GM19438 (cell line): Measurements from ENCODE around the gene LIPT2.

Experiments
- ATAC-seq: cut with Tn5 transposase; IDR thresholded peaks from one replicate; pipeline ENCODE4 v1.9.1; 2021; ENCODE audit warnings: low read depth; ENCODE audit not compliant: unreplicated experiment

LIPT2 gene

DNA sequence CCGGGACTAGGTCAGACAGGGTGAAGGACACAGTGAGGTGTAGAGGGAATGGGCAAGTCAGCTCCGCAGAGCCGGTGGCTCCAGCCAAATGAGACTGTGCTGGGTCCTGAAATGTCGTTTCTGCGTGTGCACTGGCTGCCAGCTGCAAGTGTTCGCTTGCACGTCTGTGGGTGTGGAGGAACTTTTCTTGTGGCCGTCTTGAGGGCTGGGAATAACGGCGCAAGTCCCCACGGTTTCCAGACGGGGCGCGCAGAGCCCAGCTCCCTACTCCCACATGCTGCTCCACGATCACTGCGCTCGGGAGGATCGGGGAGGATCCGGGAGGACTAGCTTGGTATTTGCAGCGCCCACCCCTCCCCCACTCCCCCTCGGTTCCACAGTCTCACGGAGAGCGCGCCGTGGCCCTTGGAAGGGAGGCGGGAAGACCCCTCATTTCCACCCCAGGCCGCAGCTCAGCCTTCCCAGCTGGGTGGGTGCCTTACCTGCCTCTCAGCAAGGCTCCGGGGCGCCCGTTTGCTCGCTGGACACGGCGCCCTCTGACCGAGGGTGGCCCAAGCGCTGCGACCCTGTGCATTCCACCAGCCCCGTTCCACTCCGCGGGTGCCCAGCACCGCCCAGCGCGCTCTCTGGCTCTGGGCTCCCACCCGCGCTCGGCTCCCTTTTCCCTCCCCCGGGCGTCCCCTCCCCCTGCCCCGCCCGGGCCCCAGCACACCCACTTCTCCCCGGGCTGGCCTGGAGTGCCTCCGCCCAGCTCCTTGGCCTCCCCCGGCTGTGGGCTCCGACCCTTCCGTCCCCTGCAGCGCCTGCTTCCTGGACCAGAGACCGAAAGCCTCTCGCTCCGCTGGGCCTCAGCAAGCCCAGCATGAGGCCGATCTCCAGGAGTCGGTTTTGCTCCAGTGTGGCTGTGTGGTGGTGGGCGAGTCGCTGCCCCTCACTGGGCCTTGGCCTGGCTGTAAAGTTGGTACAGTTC lies 26.3 kb downstream of the LIPT2 start, which contains the start of gene KCNE3:
TSS of gene KCNE3 (minus strand) at position 634 of the 970 bp plus-strand sequence. CDS start 9,986 bp downstream, outside the sequence.
- ATAC-seq, result no peak

DNA sequence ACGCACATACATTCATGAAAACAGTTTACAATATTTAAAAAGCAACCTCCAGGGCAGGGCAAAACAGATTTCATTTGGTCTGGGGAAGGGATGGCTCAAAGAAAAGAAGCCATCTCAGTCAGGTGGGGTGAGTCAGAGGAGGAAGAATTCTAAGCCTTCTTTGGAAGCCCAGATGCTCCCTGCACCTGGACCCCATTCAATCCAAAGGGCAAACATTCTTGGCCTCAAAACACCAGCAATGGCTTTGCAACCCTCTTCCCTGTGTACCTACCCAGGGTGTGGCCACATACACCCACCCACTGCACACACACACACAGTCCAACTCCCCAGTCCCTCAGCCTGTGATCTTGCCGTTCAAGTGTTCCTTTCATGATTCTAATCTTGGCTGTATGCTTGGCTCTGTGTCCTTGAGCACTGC lies 28.2 kb downstream of the LIPT2 start:
- ATAC-seq, result no peak

DNA sequence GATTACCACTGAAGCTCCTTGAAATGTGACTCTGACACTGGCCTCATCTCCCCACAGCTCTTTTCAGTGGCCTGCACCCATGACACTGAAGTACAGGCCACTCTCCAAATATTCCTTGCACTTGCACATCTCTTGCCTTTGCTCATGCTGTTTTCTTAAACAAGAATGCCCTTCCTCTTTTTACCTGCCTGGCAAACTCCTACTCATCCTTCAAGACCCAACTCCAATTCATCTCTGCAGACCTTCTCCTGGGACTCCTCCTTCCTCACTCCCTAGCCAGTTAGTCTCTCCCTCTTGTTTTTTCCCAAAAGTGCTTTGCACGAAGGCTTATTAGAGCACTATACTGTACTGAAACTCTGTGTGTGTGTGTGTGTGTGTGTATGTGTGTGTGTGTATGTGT lies 28.8 kb downstream of the LIPT2 start:
- no peak for ATAC-seq

DNA sequence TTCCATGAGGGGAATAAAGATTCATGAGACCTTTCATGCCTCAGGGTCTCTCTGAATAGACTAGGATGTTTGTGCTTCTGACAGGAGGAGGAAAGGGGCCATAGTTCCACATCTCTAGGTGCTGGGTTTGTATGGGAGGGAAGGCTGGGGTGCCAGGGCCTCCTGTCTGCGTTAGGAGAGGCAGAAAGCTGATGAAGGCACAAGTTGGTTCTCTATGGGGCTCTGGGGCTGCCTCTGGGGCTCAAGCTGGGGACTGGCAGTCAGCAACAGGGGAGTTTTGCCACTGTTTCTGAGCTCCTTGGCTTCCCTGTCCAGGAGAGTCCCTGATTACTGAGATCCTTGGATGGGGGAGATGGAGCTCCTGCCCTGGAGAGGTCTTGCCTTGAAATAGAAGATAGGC lies 30.3 kb downstream of the LIPT2 start:
- no peak for ATAC-seq

DNA sequence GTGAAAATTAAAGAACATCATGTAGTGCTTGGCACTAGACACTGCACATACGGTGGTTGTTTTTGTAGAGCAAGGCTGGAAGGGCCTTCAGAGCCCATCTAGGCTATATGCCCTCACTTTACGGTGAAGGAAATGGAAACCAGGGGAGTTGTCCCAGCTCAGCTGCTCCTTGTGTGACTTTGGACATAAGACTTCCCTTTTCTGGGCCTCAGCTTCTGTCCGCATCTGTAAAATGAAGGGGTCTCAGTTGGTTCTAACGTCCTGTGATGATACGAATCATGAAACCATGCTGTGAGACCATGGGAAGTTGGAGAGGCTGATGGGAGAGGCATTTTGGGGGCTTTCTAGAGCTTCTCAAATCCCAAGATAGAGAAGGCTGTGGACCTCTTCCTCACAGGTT lies 30.9 kb downstream of the LIPT2 start:
- no peak for ATAC-seq

DNA sequence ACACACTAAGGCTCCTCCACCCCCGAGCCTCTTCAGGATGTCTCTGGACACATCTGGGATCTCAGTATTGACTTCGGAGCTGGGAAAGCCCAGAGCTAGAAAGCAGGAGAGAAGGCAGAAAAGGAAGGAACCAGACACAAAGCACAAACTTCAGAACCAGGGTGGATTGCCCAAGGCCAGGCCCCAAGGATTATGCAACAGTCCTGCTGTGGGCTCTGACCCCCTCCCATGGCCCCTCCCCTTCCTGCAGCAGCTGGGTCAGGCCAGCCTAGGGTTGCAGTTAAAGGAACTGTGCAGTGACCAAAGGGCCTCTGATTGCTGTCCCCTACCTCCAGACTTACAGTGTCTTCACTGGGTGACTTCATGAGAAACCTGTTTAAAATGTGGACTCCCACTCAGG lies 31.5 kb downstream of the LIPT2 start:
- no peak for ATAC-seq

DNA sequence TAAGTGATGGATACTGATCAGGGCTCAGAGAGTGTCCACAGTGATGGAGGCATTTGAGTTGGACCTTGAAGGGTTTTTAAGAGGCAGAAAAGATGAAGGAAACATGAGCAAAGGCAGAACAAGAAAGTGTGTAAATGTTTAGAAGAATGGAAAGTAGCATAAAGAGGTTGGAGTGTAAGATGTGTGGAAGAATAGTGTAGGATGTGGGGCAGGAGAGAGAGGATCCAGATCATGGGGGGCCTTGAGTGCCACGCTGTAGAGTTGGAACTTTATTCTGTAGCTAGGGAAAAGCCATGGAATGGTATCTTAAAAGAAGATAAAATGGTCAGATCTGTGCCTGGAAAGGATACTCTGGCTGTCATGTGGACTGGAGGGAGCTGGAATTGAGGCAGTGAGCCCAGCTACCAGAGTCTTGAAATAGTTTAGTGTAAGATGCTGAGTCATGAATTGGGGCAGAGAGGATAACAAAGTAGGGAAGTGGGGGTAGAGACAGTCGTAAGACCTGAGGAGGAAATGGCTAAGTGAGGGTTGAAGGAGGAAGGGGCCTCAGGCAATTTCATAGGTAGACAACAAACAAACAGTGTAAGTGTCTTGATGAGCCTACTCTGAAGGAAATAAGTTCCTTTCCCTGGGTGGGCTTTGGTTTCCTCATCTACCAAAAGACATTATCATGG lies 32.9 kb downstream of the LIPT2 start:
- ATAC-seq, result no peak

DNA sequence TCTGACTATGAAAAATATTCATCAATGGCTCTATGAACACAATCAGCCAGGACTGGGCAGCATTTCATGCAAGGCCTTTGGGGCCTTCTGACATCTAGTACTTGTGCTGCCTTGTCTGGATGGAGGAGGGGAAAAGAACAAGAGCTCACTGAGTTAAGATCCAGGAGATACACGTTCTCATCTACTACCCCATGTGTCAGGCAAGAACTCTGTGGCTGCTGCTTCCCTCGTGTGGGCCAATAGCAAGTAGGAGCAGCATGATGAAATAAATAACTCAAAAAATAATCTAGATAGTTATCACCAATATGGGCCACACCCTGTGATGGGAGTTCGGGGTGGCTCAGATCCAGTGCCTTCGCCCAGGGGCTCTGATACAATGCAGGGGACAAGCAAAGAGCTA lies 33.5 kb downstream of the LIPT2 start:
- ATAC-seq, result no peak

DNA sequence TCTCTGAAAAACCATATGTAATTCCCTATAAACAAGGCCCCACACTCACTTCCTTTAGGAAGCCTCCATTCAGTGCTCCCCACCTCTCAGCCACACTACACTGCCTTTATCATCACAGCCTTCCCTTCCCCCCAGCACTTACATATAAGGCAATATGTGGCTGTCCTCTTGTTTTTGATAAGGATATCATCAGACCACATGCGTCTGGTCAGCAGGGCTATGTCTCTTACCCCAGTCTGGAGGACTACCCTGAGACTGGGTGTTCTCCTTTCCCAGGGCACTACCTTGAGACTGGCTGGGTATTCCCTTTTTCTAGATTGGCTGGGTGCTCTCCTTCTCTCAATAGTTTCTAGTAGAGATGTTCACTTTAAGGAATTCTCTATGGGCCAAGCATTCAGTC lies 33.9 kb downstream of the LIPT2 start:
- no peak for ATAC-seq

DNA sequence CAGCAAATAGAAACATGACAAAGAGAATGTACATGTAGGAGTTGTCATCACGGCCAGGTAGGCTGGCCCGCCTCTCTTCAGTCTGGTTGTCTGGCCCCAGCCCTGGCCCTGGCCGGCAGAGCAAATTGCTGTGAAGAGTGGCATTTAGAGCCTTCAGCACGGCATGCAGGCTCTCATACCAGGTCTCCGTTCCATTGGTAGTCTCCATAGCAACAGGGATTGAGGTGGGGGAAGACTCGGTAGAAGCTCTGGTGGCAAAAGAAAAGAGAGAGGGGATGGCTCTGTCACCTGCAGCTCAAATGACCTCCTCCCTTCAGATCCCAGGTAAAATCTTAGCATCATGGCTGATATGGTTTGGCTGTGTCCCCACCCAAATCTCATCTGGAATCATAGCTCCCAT lies 36.2 kb downstream of the LIPT2 start:
- ATAC-seq, result no peak

DNA sequence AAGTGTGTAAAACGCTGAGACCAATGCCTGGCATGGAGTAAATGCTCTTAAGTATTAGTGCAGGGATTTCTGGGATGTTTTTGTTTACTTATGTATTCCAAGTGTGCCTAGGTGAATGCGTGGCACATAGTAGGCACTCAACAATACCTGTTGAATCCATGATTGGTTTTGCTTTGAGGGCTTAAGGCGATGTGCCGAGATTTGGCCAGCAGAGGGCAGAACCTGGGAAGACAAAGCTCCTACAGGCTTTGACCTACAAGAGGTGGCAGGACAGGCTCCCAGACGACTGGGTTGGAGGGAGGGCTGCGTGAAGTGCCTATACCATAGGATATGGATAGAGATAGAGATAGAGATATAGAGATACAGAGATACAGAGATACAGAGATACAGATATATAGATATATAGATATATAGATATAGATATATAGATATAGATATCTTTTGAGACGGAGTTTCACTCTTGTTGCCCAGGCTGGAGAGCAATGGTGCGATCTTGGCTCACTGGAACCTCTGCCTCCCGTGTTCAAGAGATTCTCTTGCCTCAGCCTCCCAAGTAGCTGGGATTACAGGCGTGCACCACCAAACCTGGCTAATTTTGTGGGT lies 40.0 kb downstream of the LIPT2 start:
- no peak for ATAC-seq

DNA sequence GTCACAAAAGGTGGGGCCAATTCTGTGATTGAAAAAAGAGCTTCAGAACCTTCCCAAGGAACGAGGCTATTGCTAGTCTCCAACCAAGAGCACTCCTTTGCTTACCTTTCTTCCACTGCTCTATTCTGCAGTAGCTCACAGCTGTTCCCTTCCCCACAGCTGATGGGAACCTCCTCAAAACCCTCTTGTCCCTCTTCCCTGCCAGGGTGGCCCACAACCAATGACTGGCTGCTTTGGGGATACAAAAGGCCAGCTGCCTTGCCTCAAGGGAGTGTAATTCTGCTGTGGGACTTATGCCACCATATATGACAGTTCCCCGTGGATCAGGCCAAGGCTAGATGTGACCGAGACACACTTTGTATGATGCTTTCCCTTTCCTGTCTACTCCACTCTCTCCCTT lies 41.2 kb downstream of the LIPT2 start:
- ATAC-seq, result no peak

DNA sequence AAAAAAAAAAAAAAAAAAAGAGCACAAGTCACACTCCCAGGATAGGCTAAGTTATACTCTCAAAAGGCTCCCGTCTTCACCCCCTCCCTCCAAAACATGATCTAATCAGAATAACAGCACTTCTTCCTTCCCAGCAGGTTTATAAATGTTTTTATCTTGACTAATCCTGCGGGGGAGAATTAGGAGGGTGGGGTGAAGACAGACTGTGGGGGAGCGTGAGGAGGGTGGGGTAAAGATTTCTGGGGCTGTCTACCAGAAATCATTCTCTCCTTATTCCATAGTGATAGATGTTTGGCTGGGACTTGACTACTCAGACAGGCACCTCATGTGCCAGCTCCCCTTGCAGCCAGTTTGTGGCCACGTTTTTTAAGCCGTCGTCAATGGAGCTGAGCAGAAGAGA lies 43.2 kb downstream of the LIPT2 start:
- ATAC-seq, result no peak

DNA sequence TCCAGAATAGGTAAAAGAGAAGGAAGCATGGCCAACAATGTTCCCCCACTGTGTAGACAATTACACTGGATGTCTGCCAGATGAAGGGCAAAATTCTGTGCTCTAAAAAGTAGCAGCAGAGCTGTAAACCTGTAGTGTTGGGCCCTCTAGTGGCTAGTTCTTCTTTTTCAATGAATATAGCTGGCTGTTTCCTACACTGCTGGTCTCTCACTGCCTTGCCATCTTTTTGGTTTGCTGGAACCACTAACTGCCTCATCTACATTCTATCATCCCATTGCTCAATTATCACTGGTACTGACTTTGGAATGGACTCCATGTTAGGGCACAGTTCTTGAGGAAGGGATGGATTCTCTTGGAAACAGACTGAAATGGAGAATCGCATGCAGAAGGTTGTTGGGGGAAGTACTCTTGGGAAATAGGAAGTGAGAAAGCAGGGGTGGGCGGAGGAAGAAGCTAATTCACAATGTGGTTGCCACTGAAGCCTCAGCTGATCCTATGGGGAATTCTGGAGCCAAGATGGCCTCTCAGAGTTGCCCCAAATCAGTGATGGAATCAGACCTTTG lies 44.1 kb downstream of the LIPT2 start:
- ATAC-seq, result no peak

DNA sequence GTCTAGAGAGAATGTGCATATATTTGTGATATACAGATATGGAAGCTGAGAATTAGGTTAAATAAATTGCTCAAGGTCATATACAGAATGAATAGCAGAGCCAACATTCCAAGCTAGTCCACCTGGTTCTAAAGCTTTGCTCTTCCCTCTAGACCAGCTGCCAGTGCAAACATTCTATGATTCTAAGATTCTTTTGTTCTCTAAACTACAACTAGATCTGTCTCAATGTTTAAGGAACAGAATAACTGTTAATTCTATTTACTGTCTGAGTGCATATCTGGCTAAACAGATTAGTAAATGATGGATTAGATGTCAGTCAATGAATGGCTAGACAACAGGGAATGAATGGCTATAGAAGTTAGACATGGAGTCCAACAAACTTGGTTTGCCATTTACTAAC lies 45.8 kb downstream of the LIPT2 start:
- no peak for ATAC-seq

DNA sequence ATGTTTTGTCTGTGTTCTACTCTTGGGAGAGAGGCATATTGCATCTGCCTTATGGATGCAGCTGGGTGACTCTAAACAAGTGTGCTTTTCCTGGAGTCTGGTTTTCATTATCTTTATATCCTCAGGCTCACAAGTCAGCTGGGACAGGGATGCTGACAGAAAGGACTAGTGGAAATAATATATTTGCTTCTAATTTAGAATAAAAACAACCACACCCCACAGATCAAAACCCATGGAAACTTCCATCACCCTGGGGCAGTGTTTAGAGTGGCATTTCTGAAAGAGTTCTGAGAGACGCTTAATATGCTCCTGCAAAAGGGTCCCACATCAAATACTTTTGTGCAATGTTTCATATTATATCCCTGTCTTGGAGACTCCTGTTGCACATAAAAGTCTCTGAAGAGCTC lies 47.0 kb downstream of the LIPT2 start:
- ATAC-seq, result no peak

DNA sequence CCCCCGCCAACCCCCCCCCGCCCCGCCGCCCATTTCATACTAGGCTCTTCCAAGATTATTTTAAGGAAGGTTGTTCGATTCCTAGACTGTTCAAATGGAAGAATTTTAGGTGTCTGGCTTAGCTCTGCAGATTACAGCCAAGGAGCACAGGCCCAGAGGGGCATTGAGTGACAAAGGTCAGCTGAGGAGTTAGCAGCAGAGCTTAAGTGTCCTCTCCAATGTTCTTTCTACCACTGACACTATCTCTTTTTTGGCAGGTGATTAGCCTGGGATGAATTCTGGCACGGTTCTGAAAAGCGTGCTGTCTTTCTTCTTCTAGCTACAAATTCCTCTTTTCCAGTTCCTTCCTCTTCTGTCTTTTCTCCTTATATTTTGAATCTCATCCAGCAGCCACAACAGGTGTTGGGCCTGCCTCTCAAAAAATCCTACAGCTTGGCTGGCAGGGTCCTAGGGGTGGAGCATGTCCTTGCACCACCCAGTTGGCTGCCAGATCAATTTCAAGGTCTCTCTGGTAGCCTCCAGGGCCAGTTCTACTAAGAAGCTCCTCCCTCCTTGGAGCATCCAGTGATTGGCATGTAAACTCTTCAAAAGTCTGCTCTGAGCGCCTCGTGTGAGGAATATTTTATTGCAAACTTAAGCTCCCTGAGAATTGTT lies 49.2 kb downstream of the LIPT2 start:
- ATAC-seq, result no peak

DNA sequence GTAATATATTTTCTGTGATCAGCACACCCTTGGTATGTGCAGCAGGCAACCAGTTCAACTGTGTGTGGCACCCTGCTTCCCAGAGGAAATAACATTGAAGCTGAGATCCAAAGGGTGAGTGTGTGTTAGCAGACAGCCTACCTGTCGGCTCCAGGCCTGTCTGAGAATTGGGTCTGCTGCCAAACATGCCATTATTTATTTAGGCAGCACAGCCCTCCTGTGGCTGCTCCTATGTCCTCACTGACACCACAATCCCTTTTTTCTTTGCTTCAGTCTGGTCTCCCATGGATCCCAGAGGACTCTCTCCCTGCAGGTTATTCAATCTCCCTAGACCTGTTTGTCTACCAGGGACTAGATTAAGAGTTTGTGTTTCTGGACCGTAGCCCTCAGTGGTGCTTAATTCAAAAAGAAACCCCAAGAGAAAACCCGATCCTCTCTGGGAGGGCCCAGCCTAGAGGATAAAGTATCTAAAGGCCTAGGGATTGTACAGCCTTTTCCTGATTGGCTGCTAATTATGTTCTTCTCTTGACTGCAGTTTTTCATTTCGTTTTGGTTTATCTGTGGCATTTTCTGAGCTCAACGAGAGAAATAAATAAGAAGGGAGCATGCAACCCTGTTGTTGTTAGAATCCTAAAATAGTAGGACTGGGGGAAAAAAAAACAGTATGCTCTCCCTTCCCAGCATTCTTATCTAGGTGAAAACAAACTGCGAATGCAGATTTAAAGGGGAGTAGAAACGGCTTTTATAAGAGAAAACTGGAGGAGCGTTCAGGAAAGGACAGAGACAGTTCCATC lies 50.3 kb downstream of the LIPT2 start:
- no peak for ATAC-seq

DNA sequence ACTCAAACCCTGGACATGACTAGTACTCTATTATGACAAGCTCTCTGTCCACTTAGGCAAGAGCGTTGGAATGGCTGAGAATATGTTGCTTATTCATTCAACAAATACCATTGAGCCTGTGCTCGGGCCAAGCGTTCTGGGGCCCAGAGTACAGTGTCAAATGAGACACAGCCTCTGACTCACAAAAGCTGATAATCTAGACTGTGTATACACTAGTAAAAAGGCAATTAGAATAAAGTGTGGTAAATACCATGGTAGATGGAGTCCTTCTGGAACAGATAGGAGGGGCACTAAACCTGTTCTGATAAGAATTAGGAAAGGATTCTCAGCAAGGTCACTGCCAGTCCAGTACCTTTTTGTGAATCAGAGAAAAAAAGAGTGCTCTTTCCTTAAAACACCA lies 50.9 kb downstream of the LIPT2 start:
- ATAC-seq, result no peak
